ENCODE results near the gene CR1. TPM values are rescaled to one million over a fixed set of nuclear protein-coding genes. Genes with fewer than 3 reads are reported as not detected.
A peak's percentile ranks its signal among the peaks of the same experiment; 100 is the strongest.

CR1 gene
- total and polyA plus RNA-seq, 9 of the 15 experiments (the other 6 are each of a cell fraction or from before 2014, with no cell fraction given), result 0.07 to 0.47 (median 0.18) TPM

DNA sequence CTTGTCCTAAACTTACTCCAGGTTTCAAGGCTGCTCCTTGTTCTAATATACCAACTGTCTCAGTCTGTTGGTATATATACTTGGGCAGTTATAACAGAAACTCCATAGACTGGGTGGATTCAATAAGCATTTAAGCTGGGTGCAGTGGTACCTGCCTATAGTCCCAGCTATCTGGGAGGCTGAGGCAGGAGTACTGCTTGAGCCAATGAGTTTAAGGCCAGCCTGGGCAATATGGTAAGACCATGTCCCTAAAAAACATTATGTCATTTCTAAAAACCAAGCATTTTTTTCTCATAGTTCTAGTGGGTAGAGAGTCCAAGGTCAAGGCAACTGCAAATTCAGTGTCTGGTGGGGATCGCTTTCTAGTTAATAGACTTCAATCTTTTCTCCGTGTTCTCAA lies 131.5 kb downstream of the CR1 start (continued):
- TF ChIP-seq DMBX1 (CRISPR knock-in tag; IDR thresholded peaks at IDR 0.05; ENCODE audit: borderline replicate concordance) (0 out of 2 replicates have a peak, but pooled peaks have one; percentile 23), WHSC1 (IDR thresholded peaks at IDR 0.05; ENCODE audit: low read length) (peak; percentile 68), ZNF780A (CRISPR knock-in tag; IDR thresholded peaks at IDR 0.05) (no peak), PYGO2 (tag; IDR thresholded peaks at IDR 0.05) (no peak), ZBTB9 (CRISPR knock-in tag; IDR thresholded peaks at IDR 0.05) (0 out of 2 replicates have a peak, but pooled peaks have one; percentile 11)
- TF ChIP-seq, protein P1, sequence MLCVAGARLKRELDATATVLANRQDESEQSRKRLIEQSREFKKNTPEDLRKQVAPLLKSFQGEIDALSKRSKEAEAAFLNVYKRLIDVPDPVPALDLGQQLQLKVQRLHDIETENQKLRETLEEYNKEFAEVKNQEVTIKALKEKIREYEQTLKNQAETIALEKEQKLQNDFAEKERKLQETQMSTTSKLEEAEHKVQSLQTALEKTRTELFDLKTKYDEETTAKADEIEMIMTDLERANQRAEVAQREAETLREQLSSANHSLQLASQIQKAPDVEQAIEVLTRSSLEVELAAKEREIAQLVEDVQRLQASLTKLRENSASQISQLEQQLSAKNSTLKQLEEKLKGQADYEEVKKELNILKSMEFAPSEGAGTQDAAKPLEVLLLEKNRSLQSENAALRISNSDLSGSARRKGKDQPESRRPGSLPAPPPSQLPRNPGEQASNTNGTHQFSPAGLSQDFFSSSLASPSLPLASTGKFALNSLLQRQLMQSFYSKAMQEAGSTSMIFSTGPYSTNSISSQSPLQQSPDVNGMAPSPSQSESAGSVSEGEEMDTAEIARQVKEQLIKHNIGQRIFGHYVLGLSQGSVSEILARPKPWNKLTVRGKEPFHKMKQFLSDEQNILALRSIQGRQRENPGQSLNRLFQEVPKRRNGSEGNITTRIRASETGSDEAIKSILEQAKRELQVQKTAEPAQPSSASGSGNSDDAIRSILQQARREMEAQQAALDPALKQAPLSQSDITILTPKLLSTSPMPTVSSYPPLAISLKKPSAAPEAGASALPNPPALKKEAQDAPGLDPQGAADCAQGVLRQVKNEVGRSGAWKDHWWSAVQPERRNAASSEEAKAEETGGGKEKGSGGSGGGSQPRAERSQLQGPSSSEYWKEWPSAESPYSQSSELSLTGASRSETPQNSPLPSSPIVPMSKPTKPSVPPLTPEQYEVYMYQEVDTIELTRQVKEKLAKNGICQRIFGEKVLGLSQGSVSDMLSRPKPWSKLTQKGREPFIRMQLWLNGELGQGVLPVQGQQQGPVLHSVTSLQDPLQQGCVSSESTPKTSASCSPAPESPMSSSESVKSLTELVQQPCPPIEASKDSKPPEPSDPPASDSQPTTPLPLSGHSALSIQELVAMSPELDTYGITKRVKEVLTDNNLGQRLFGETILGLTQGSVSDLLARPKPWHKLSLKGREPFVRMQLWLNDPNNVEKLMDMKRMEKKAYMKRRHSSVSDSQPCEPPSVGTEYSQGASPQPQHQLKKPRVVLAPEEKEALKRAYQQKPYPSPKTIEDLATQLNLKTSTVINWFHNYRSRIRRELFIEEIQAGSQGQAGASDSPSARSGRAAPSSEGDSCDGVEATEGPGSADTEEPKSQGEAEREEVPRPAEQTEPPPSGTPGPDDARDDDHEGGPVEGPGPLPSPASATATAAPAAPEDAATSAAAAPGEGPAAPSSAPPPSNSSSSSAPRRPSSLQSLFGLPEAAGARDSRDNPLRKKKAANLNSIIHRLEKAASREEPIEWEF (CRISPR knock-in tag; IDR thresholded peaks at IDR 0.05), result peak; percentile 82
- TF ChIP-seq, protein P2, sequence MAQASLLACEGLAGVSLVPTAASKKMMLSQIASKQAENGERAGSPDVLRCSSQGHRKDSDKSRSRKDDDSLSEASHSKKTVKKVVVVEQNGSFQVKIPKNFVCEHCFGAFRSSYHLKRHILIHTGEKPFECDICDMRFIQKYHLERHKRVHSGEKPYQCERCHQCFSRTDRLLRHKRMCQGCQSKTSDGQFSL (CRISPR knock-in tag; IDR thresholded peaks at IDR 0.05), result no peak
- TF ChIP-seq, protein P2 (tag; IDR thresholded peaks at IDR 0.05), result peak in 1 of 2 experiments; percentile 69; a peak in 2 of 4 replicates
